NCI-H2107 treated with DMSO at 0.1 percent for 48 hours (cell line): ENCODE measurements around the gene RREB1.

Source experiments
- DNase-seq: peaks from one replicate; lab custom pipeline; 2025; ENCODE audit not compliant: unreplicated experiment; lab: John Stamatoyannopoulos, UW

Gene RREB1

GRCh38 chr6:7159790-7160525, 52.2 kb downstream of the RREB1 start:
- no peak for DNase-seq

- DNase-seq: no peak
These were observed 53.5 kb downstream of the RREB1 start for GRCh38 chr6:7161253-7161623.

- DNase-seq: no peak
These were observed 54.1 kb downstream of the RREB1 start for GRCh38 chr6:7161845-7162244.

GRCh38 chr6:7163661-7164071, 55.9 kb downstream of the RREB1 start:
- DNase-seq: no peak

GRCh38 chr6:7164536-7165001, 56.8 kb downstream of the RREB1 start:
- no peak for DNase-seq

- no peak for DNase-seq
These were observed 57.5 kb downstream of the RREB1 start for GRCh38 chr6:7165002-7165889.

GRCh38 chr6:7165890-7166267, 58.1 kb downstream of the RREB1 start:
- no peak for DNase-seq

GRCh38 chr6:7166410-7167293, 58.9 kb downstream of the RREB1 start:
- DNase-seq: no peak

- DNase-seq: no peak
These were observed 61.5 kb downstream of the RREB1 start for GRCh38 chr6:7169296-7169721.

- DNase-seq: no peak
These were observed 62.5 kb downstream of the RREB1 start for GRCh38 chr6:7170117-7170732.

GRCh38 chr6:7171119-7171518, 63.4 kb downstream of the RREB1 start:
- no peak for DNase-seq

GRCh38 chr6:7171733-7172132, 64.0 kb downstream of the RREB1 start:
- no peak for DNase-seq

GRCh38 chr6:7172649-7173048, 64.9 kb downstream of the RREB1 start:
- DNase-seq: no peak

- DNase-seq: no peak
These were observed 66.2 kb downstream of the RREB1 start for GRCh38 chr6:7173843-7174503.

GRCh38 chr6:7175462-7175861, 67.7 kb downstream of the RREB1 start:
- DNase-seq: no peak

- no peak for DNase-seq
These were observed 68.4 kb downstream of the RREB1 start for GRCh38 chr6:7176208-7176607.

- no peak for DNase-seq
These were observed 70.5 kb downstream of the RREB1 start for GRCh38 chr6:7178280-7178679.

GRCh38 chr6:7180751-7181150, 73.0 kb downstream of the RREB1 start:
- no peak for DNase-seq

GRCh38 chr6:7183707-7184106, 75.9 kb downstream of the RREB1 start:
- DNase-seq: no peak

- no peak for DNase-seq
These were observed 76.7 kb downstream of the RREB1 start for GRCh38 chr6:7184502-7184901.
